ENCODE data around the gene STEAP4.
"Not testable (repeated sequence)": the region's sequence is repeated elsewhere in the genome, so short reads cannot be mapped to it uniquely, and the experiment has no call there.

The STEAP4 gene

DNA sequence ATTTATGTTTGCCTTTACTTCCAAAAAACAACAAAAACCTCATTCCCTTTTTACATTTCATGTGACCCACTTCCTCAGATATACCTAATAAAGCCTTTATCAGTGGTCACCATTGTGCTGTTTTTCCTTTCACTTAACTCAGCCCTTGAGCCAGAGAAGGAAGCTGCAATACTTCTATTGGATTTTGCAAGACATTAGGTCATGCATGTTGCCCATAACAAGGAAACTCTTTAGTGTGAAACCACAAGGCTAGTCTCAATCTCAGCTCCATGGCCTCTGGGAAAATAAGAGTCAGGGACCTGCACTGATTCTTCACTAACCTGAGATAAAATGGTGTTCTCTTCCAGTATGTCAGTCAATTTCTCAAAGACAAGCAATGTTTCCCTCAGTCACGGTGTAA, 27.8 kb downstream of the STEAP4 start:
- H3K4me1 ChIP-seq, result no peaks in the 10 kb centered on the region
- no peak overlapping the region for H3K4me3 ChIP-seq
- no peaks in the 10 kb centered on the region for H3K27me3 ChIP-seq
- no peak overlapping the region for H3K27ac ChIP-seq
- H4K20me1 ChIP-seq, result no peaks in the 10 kb centered on the region
- H3K36me3 ChIP-seq, result no peaks in the 10 kb centered on the region
- TF ChIP-seq Cebpa-rat (IDR thresholded peaks at IDR 0.05), result no peak
- H3K9ac ChIP-seq, result no peak overlapping the region
- no peaks in the 10 kb centered on the region for H3K9me3 ChIP-seq
- H3K4me2 ChIP-seq, result no peak overlapping the region

DNA sequence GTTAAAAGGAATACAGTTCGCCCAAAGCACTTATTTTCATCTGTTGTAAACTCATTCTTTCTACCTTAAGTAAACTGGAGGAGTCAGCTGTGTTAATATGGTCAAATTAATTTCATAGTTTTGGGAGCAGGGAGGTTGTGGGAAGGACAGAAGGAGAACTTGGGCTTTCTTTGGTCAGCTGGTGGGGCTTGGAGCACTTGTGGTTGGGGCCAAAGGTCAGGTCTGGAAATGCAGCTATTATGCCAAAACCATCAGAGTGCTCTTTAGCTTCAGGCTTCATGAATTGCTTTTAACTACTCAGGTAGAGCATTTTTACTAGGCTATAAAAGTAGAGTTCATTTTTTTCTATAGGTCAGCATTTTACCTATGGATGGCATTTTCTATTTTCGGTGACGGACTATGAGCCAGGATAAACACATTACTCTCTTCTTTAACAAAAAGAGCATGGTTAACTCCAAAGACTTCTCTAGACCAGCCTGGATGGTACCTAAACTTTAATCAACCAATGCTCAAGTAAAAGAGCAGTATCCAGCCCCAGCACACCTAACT, 30.0 kb downstream of the STEAP4 start:
- Histone ChIP-seq H3K9ac (no peak overlapping the region), H3K4me2 (no peak overlapping the region), H3K4me3 (no peak overlapping the region), H3K36me3 (no peaks in the 10 kb centered on the region), H4K20me1 (no peaks in the 10 kb centered on the region), H3K27ac (no peak overlapping the region), H3K27me3 (no peaks in the 10 kb centered on the region), H3K9me3 (no peaks in the 10 kb centered on the region), H3K4me1 (no peaks in the 10 kb centered on the region)
- TF ChIP-seq Cebpa-rat (IDR thresholded peaks at IDR 0.05), result no peak

DNA sequence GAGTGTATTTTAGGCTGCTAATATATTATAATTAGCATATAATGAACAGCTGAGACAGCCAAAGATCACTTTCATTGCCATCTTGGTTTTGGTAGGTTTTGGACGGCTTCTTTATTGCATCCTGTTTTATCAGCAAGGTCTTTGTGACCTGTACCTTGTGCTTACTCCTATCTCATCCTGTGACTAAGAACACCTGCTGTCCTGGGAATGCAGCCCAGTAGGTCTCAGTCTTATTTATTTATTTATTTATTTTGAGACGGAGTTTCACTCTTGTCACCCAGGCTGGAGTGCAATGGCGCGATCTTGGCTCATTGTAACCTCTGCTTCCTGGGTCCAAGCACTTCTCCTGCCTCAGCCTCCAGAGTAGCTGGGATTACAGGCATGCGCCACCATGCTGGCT, 31.8 kb downstream of the STEAP4 start:
- H3K4me3 ChIP-seq, H3K4me2 ChIP-seq, H3K9ac ChIP-seq, H3K27me3 ChIP-seq, H3K4me1 ChIP-seq, H3K36me3 ChIP-seq, H3K27ac ChIP-seq, H3K9me3 ChIP-seq, H4K20me1 ChIP-seq: not testable (repeated sequence)

DNA sequence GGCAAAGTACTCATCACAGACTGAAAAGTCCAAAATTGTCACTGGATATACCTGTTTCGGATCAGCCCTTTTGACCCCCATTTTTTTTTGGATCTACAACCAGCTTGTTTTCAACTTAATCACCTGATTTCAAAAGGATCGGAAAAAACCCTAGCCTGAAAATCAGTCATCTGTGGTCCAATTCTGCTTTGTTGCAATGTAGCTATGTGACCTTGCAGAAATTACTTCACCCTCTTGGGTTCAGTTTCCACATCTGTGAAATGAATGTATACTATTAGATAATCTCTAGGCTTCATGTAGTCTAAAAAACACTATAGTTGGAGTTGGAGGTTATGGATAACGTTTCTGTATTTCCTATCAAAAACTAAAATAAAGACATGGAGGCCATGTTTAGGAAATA, 37.1 kb downstream of the STEAP4 start:
- TF ChIP-seq Cebpa-rat (IDR thresholded peaks at IDR 0.05), result no peak
- Histone ChIP-seq H3K4me1 (no peaks in the 10 kb centered on the region), H3K27me3 (no peaks in the 10 kb centered on the region), H3K27ac (no peak overlapping the region), H3K4me2 (no peak overlapping the region), H4K20me1 (no peaks in the 10 kb centered on the region), H3K4me3 (no peak overlapping the region), H3K9ac (no peak overlapping the region), H3K9me3 (no peaks in the 10 kb centered on the region), H3K36me3 (no peaks in the 10 kb centered on the region)

DNA sequence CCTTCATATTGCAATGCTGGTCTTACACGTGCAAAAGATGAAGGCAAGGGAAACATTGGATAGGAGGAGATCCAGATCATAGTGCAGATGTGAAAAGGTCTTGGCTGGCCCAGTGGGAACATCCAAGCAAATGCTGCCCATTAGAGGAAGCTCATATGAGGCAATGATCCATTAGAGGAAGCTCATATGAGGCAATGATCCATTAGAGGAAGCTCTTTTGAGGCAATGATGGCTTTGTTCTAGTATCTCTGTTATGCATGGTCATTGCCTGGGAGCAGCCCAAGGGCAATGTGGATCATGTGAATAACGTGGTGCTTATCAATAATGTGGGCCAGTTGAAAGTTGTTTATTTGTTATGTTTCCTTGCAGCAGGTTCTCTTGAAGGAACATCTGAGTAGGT, 37.8 kb downstream of the STEAP4 start:
- H3K36me3 ChIP-seq, result no peaks in the 10 kb centered on the region
- TF ChIP-seq Cebpa-rat (IDR thresholded peaks at IDR 0.05), result no peak
- no peaks in the 10 kb centered on the region for H3K4me1 ChIP-seq
- no peak overlapping the region for H3K27ac ChIP-seq
- no peaks in the 10 kb centered on the region for H4K20me1 ChIP-seq
- no peaks in the 10 kb centered on the region for H3K27me3 ChIP-seq
- H3K4me3 ChIP-seq, result no peak overlapping the region
- no peak overlapping the region for H3K9ac ChIP-seq
- H3K9me3 ChIP-seq, result no peaks in the 10 kb centered on the region
- H3K4me2 ChIP-seq, result no peak overlapping the region

DNA sequence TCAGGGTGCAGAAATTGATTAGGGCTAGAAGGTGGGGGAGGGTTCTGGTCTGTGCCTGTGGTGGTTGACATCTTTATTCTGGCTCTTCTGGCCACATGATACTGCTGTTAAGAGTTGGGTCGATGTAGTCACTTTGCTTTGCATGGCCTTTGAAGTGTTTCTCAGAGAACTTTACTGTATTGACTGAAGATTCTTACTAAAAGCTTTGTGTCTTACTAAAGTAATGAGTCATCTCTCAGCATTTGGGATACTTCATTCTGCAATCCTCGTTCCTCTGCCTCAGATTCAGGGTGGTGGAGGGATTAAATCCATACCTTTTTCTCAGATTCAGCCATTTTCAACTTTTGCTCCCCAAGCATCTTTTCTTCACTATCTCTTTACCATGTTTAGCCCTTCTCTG, 38.6 kb downstream of the STEAP4 start:
- Histone ChIP-seq H3K27ac (no peak overlapping the region), H4K20me1 (no peaks in the 10 kb centered on the region)
- TF ChIP-seq Cebpa-rat (IDR thresholded peaks at IDR 0.05), result no peak

DNA sequence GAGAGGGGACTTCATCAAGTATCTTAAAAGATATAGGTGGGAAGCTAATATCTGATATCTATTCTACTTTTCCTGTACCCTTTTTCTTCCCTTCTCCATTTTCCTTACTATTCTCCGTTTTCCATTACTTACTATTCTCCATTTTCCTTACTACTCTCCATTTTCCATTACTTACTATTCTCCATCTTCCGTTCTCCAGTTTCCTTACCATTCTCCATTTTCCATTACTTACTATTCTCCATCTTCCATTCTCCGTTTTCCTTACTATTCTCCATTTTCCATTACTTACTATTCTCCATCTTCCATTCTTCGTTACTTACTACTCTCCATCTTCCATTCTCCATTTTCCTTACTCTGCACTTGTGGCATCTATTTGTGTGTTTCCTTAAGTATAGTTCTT, 39.3 kb downstream of the STEAP4 start:
- Histone ChIP-seq H3K36me3 (no peaks in the 10 kb centered on the region), H3K4me1 (no peaks in the 10 kb centered on the region), H4K20me1 (no peaks in the 10 kb centered on the region), H3K4me3 (no peak overlapping the region), H3K27ac (no peak overlapping the region), H3K9me3 (no peaks in the 10 kb centered on the region), H3K9ac (no peak overlapping the region), H3K4me2 (no peak overlapping the region), H3K27me3 (no peaks in the 10 kb centered on the region)
- TF ChIP-seq Cebpa-rat (IDR thresholded peaks at IDR 0.05), result no peak

More for the DNA sequence above, 38.6 kb downstream of the STEAP4 start:
- H3K9me3 ChIP-seq, result no peaks in the 10 kb centered on the region
- H3K4me3 ChIP-seq, result no peak overlapping the region
- H3K4me2 ChIP-seq, result no peak overlapping the region
- no peaks in the 10 kb centered on the region for H3K4me1 ChIP-seq
- H3K27me3 ChIP-seq, result no peaks in the 10 kb centered on the region
- H3K9ac ChIP-seq, result no peak overlapping the region
- H3K36me3 ChIP-seq, result no peaks in the 10 kb centered on the region

DNA sequence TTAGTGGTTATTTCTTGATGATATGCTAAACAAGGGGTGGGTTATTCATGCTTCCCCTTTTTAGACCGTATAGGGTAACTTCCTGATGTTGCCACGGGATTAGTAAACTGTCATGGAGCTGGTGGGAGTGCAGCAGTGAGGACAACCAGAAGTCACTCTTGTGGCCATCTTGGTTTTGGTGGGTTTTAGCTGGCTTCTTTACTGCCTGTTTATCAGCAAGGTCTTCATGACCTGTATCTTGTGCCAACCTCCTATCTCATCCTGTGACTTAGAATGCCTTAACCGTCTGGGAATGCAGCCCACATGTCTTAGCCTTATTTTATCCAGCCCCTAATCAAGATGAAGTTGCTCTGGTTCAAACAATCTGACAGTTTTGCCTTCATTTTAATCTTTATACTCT, 41.7 kb downstream of the STEAP4 start:
- H3K4me1 ChIP-seq, H3K4me2 ChIP-seq, H3K9ac ChIP-seq, H3K9me3 ChIP-seq, H3K36me3 ChIP-seq, H3K27ac ChIP-seq, H3K4me3 ChIP-seq, H3K27me3 ChIP-seq, H4K20me1 ChIP-seq: not testable (repeated sequence)

DNA sequence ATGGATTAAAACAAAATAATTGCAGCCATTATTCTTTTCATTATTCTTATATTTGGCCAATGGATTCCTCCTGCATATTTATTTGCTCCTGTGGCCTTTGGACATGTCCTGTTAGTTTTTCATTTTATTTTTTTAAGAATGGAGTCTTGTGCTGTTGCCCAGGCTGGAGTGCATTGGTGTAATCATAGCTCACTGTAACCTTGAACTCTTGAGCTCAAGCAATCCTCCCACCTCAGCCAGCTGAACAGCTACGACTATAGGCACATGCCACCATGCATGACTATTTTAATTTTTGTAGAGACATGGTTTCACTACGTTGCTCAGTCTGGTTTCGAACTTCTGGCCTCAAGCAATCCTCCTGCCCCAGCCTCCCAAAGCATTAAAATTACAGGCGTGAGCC, 44.1 kb downstream of the STEAP4 start:
- H3K4me3 ChIP-seq, result no peak overlapping the region
- no peaks in the 10 kb centered on the region for H3K9me3 ChIP-seq
- H3K36me3 ChIP-seq, result no peaks in the 10 kb centered on the region
- no peaks in the 10 kb centered on the region for H4K20me1 ChIP-seq
- no peaks in the 10 kb centered on the region for H3K4me1 ChIP-seq
- H3K9ac ChIP-seq, result no peak overlapping the region
- no peaks in the 10 kb centered on the region for H3K27me3 ChIP-seq
- no peak overlapping the region for H3K27ac ChIP-seq
- TF ChIP-seq Cebpa-rat (IDR thresholded peaks at IDR 0.05), result no peak
- no peak overlapping the region for H3K4me2 ChIP-seq

DNA sequence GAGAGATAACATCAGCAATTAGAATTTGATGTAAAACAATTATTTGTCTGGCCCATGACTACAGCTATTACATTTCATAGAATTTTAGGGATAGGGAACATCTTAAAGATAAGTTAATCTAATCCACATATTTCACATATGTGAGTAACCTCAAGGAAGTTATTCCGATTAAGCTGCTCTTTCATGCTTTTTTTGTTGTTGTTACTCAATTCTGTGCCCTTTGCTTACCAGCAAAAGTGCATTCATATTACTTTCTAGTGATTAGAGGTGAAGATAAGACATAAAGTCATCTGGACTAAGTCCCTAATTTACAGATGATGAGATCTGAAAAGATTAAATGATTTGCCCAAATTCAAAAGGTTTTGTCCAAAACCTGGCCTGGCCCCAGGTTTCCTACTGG, 46.0 kb downstream of the STEAP4 start:
- no peak for TF ChIP-seq Cebpa-rat (IDR thresholded peaks at IDR 0.05)
- H3K4me2 ChIP-seq, result no peak overlapping the region
- no peaks in the 10 kb centered on the region for H3K9me3 ChIP-seq
- H3K4me1 ChIP-seq, result no peaks in the 10 kb centered on the region
- no peaks in the 10 kb centered on the region for H4K20me1 ChIP-seq
- H3K9ac ChIP-seq, result no peak overlapping the region
- no peak overlapping the region for H3K4me3 ChIP-seq
- H3K27ac ChIP-seq, result no peak overlapping the region
- no peaks in the 10 kb centered on the region for H3K27me3 ChIP-seq
- no peaks in the 10 kb centered on the region for H3K36me3 ChIP-seq

DNA sequence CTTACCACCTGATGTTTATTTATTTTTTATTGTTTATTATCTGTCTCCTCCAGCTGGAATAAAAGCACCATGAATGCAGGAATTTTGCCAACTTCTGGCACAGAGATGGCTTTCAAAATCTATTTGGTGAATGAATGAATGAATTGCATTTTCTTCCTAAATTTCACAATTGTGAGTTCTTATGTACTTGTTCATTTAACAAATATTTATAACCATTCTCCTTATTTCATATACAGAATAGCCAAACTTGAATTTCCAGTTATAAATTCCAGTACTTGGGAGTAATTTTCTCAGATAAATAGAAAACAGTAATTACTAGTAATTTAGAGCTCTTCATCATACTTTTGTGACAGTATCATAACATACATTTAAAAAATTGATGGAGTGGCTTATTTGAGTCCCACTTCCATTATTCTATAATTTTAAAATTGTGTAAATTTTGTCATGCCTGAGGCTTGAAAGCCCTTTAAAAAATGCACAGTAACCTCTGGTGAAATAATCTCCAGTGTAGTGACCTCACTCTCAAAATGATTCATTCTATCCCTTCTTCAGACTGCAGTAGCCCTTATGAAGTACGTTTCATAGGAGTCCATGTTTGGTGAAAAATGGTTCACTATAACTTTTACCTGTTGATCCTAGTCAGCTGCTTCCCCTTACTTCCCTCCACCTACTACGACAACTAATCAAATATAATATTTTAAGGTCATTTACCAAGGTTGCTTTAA, 46.9 kb downstream of the STEAP4 start:
- H3K4me2 ChIP-seq, result no peak overlapping the region
- H3K4me1 ChIP-seq, result no peaks in the 10 kb centered on the region
- no peaks in the 10 kb centered on the region for H4K20me1 ChIP-seq
- H3K9ac ChIP-seq, result no peak overlapping the region
- 0 out of 2 replicates have a peak, but pooled peaks cover 2% of the 10 kb centered on the region for H3K9me3 ChIP-seq
- no peak overlapping the region for H3K4me3 ChIP-seq
- no peaks in the 10 kb centered on the region for H3K36me3 ChIP-seq
- H3K27me3 ChIP-seq, result no peaks in the 10 kb centered on the region
- TF ChIP-seq Cebpa-rat (IDR thresholded peaks at IDR 0.05), result no peak
- no peak overlapping the region for H3K27ac ChIP-seq

DNA sequence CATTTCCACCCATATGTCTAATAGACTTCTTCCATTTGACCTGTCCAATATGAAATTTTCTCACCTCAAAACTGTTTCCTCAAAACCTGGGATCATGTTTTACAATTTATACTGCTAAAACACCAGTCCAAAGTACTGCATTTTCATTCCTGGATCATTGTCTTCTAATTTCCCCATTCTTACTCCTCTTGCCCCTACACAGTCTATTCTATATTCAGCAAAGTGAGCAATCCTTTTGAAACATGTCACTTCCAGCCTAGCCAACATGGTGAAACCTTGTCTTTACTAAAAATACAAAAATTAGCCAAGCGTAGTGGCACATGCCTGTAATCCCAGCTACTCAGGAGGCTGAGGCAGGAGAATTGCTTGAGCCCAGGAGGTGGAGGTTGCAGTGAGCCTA, 48.4 kb downstream of the STEAP4 start:
- not testable (repeated sequence) for H3K27ac ChIP-seq, H4K20me1 ChIP-seq, H3K4me2 ChIP-seq, H3K27me3 ChIP-seq, H3K9ac ChIP-seq, H3K4me1 ChIP-seq, H3K4me3 ChIP-seq, H3K36me3 ChIP-seq
- peaks cover 16% of the 10 kb centered on the region; the same call in 1 of the 2 replicates for H3K9me3 ChIP-seq
